ENCODE measurements around the gene SCAMP2. TPM values are rescaled to one million over a fixed set of nuclear protein-coding genes. Genes with fewer than 3 reads are reported as not detected.

SCAMP2 gene
- total and polyA plus RNA-seq, 2 experiments from 2014 or later: 34.7 to 51.3 TPM

GRCh38 chr15:74904190-74904805 is 31.1 kb upstream of the SCAMP2 start:
- ATAC-seq (no peak), DNase-seq (ENCODE audit: low spot score) (no peak)
- H3K79me2 ChIP-seq (replicated peaks; ENCODE audit: insufficient read depth): peaks cover 13% of the 10 kb centered on the region
- H3K36me3 ChIP-seq (ENCODE audit: insufficient read depth): peaks cover 24% of the 10 kb centered on the region
- peaks cover 7% of the 10 kb centered on the region; the same call in 1 of the 2 replicates for H4K20me1 ChIP-seq (replicated peaks; ENCODE audit: insufficient read depth)
- no peak overlapping the region for H3K4me3 ChIP-seq
- no peak overlapping the region for H3K27ac Mint-ChIP-seq
- H3K4me2 ChIP-seq: no peak overlapping the region
- no peak overlapping the region for H3K27ac ChIP-seq (ENCODE audit: low read depth)
- H3K36me3 Mint-ChIP-seq (ENCODE audit: low read depth): peaks cover 77% of the 10 kb centered on the region
- no peaks in the 10 kb centered on the region for H3K27me3 ChIP-seq (ENCODE audit: insufficient read depth)
- H3K27me3 Mint-ChIP-seq (ENCODE audit: insufficient read depth, low read depth, poor library complexity): peaks cover 7% of the 10 kb centered on the region
- peaks cover 6% of the 10 kb centered on the region for H3K4me1 ChIP-seq (ENCODE audit: insufficient read depth)
- H3K4me3 Mint-ChIP-seq: peak overlapping the region; percentile 97; the same call in 2 of the 3 replicates
- TF ChIP-seq STAT1 (IDR thresholded peaks at IDR 0.05; ENCODE audit: unreplicated experiment) (no peak), ETS1 (IDR thresholded peaks at IDR 0.05) (no peak), JUNB (IDR thresholded peaks at IDR 0.05; ENCODE audit: unreplicated experiment) (no peak), ZNF331 (CRISPR knock-in tag; IDR thresholded peaks at IDR 0.05; ENCODE audit: low read depth) (no peak), CREB1 (CRISPR knock-in tag; IDR thresholded peaks at IDR 0.05; ENCODE audit: low read depth) (no peak), POLR2AphosphoS5 (IDR thresholded peaks at IDR 0.05; ENCODE audit: low read depth) (no peak), ZNF462 (CRISPR knock-in tag; IDR thresholded peaks at IDR 0.05) (no peak), EZH2 (IDR thresholded peaks at IDR 0.05; ENCODE audit: low read depth, unreplicated experiment) (no peak), NANOG (IDR thresholded peaks at IDR 0.05; ENCODE audit: borderline replicate concordance) (no peak), ZNF114 (CRISPR knock-in tag; IDR thresholded peaks at IDR 0.05) (no peak), EZH2phosphoT487 (IDR thresholded peaks at IDR 0.05; ENCODE audit: unreplicated experiment) (no peak)
- TF ChIP-seq, protein P1, sequence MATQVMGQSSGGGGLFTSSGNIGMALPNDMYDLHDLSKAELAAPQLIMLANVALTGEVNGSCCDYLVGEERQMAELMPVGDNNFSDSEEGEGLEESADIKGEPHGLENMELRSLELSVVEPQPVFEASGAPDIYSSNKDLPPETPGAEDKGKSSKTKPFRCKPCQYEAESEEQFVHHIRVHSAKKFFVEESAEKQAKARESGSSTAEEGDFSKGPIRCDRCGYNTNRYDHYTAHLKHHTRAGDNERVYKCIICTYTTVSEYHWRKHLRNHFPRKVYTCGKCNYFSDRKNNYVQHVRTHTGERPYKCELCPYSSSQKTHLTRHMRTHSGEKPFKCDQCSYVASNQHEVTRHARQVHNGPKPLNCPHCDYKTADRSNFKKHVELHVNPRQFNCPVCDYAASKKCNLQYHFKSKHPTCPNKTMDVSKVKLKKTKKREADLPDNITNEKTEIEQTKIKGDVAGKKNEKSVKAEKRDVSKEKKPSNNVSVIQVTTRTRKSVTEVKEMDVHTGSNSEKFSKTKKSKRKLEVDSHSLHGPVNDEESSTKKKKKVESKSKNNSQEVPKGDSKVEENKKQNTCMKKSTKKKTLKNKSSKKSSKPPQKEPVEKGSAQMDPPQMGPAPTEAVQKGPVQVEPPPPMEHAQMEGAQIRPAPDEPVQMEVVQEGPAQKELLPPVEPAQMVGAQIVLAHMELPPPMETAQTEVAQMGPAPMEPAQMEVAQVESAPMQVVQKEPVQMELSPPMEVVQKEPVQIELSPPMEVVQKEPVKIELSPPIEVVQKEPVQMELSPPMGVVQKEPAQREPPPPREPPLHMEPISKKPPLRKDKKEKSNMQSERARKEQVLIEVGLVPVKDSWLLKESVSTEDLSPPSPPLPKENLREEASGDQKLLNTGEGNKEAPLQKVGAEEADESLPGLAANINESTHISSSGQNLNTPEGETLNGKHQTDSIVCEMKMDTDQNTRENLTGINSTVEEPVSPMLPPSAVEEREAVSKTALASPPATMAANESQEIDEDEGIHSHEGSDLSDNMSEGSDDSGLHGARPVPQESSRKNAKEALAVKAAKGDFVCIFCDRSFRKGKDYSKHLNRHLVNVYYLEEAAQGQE (IDR thresholded peaks at IDR 0.05; ENCODE audit: unreplicated experiment): no peak
- TF ChIP-seq, protein P2, sequence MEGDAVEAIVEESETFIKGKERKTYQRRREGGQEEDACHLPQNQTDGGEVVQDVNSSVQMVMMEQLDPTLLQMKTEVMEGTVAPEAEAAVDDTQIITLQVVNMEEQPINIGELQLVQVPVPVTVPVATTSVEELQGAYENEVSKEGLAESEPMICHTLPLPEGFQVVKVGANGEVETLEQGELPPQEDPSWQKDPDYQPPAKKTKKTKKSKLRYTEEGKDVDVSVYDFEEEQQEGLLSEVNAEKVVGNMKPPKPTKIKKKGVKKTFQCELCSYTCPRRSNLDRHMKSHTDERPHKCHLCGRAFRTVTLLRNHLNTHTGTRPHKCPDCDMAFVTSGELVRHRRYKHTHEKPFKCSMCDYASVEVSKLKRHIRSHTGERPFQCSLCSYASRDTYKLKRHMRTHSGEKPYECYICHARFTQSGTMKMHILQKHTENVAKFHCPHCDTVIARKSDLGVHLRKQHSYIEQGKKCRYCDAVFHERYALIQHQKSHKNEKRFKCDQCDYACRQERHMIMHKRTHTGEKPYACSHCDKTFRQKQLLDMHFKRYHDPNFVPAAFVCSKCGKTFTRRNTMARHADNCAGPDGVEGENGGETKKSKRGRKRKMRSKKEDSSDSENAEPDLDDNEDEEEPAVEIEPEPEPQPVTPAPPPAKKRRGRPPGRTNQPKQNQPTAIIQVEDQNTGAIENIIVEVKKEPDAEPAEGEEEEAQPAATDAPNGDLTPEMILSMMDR (conservative IDR thresholded peaks at IDR 0.05; ENCODE audit: low read depth in 2 of 2): no peak
- H2AFZ ChIP-seq: no peak overlapping the region
- H3F3A ChIP-seq (replicated peaks; ENCODE audit: low read depth): peaks cover 9% of the 10 kb centered on the region; the same call in 1 of the 2 replicates
- peaks cover 6% of the 10 kb centered on the region; the same call in 2 of the 3 replicates for H3K9me3 Mint-ChIP-seq
- H3K9me2 ChIP-seq (ENCODE audit: insufficient read depth): no peaks in the 10 kb centered on the region
- H3K4me1 Mint-ChIP-seq: peaks cover 16% of the 10 kb centered on the region

Data from GM23338 (cell line).